Placental pericyte (primary cell): ENCODE results near the gene RNF186. TPM values are rescaled to one million over a fixed set of nuclear protein-coding genes. Genes with fewer than 3 reads are reported as not detected.

Source experiments
- total RNA-seq: library from RNA; depleted of rRNA; stranded (reverse); fragments of >200 nt; gene quantifications from 2 replicates; pipeline ENCODE4 v1.2.3, GENCODE V29; 2012

Gene RNF186
- total RNA-seq: not detected in 2 replicates

DNA sequence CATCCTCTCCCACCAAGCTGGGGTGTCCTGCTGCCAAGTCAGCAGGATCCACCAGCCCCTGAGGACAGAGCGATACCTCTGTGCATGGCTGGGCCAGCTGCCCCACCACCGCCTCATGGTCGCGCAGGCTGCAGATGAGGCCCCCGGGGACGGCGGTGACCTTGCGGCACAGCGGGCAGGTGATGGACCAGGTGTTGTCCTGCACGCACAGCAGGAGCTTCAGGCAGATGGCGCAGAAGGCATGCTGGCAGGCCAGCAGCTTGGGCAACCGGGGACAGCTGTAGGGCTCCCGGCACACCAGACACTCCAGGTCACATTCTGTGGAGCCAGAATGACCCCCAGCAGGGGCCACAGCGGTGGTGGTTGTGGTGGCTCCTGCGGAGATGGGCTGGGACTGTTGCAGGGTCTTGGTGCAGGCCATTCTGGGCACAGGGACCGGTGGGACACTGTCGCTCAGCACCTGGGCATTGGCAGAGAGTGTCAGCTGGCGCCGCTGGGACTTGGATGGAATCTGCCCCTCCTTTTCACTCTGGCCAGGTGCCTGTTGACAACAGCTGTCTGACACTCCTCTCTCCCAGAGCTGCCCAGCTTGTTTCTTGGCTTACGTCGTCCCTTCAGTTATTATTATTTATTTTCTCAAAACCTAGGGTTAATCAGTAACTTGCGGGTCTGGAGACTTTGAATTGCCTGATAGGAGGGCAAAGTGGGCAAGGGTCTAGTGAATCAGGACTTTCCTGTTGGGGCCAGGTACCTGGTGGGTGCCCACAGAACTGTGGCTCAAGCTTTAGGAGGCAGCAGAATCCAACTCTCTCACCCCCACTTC is at the start of gene RNF186:
TSS of gene RNF186 (minus strand) at position 603 of the 823 bp plus-strand sequence. CDS start at position 421, 182 bp downstream.

GRCh38 chr1:19799230-19800075 is 15.6 kb downstream of the RNF186 start, which contains the start of gene TMCO4:
Gene TMCO4, minus strand, starts transcription at chr1:19799916. Its CDS starts 19,158 bp downstream, at chr1:19780758.

Other genes with a start within 250 kb of the RNF186 start
- gene NBL1, start 171.0 kb downstream of the RNF186 start, total RNA-seq: 38.3 and 111 TPM in 2 replicates
- not detected in 2 replicates for gene HTR6, start 150.4 kb downstream of the RNF186 start, total RNA-seq
- 16.5 and 19.7 TPM in 2 replicates for gene TMCO4, start 15.4 kb downstream of the RNF186 start, total RNA-seq
- 4.0 and 7.7 TPM in 2 replicates for gene OTUD3, start 67.1 kb upstream of the RNF186 start, total RNA-seq
- not detected in 2 replicates for gene PLA2G2E, start 108.3 kb upstream of the RNF186 start, total RNA-seq
- not detected in 2 replicates for gene PLA2G2A, start 164.3 kb upstream of the RNF186 start, total RNA-seq